ENCODE results near the gene LAMA3. TPM values are rescaled to one million over a fixed set of nuclear protein-coding genes. Genes with fewer than 3 reads are reported as not detected.

Gene LAMA3
- total and polyA plus RNA-seq, 2 donors from 2014 or later: 4.4 to 66.0 TPM

GRCh38 chr18:23853448-23854195 lies 164.4 kb downstream of the LAMA3 start:
- no peak overlapping the region for H3K27ac ChIP-seq (ENCODE audit: low read depth in 2 of 2, low read length in 2 of 2)
- no peaks in the 10 kb centered on the region for H3K36me3 ChIP-seq (ENCODE audit: control insufficient read depth in 2 of 3, insufficient read depth in 3 of 3, low read length in 3 of 3)
- intact Hi-C loops (cut with DNase I): no loop called here
- peaks cover 0 to under 1% (median 0%) of the 10 kb centered on the region in 3 donors for H3K4me1 ChIP-seq (ENCODE audit: control insufficient read depth in 2 of 3, insufficient read depth in 2 of 3, low read depth in 1 of 3, low read length in 3 of 3)
- no peak overlapping the region for H3K9ac ChIP-seq (ENCODE audit: low read length in 3 of 3)
- FAIRE-seq (no peak), DNase-seq (no peak)
- no peaks in the 10 kb centered on the region for H3K9me3 ChIP-seq (ENCODE audit: control insufficient read depth in 2 of 3, insufficient read depth in 1 of 3, low read length in 3 of 3)
- H3K4me3 ChIP-seq (ENCODE audit: low read length in 3 of 3): no peak overlapping the region
- TF ChIP-seq, protein P1, sequence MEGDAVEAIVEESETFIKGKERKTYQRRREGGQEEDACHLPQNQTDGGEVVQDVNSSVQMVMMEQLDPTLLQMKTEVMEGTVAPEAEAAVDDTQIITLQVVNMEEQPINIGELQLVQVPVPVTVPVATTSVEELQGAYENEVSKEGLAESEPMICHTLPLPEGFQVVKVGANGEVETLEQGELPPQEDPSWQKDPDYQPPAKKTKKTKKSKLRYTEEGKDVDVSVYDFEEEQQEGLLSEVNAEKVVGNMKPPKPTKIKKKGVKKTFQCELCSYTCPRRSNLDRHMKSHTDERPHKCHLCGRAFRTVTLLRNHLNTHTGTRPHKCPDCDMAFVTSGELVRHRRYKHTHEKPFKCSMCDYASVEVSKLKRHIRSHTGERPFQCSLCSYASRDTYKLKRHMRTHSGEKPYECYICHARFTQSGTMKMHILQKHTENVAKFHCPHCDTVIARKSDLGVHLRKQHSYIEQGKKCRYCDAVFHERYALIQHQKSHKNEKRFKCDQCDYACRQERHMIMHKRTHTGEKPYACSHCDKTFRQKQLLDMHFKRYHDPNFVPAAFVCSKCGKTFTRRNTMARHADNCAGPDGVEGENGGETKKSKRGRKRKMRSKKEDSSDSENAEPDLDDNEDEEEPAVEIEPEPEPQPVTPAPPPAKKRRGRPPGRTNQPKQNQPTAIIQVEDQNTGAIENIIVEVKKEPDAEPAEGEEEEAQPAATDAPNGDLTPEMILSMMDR (IDR thresholded peaks at IDR 0.05; ENCODE audit: borderline replicate concordance, extremely low read depth, insufficient read depth): no peak
- no peaks in the 10 kb centered on the region for H3K27me3 ChIP-seq (ENCODE audit: control insufficient read depth, insufficient read depth, low read length)

DNA sequence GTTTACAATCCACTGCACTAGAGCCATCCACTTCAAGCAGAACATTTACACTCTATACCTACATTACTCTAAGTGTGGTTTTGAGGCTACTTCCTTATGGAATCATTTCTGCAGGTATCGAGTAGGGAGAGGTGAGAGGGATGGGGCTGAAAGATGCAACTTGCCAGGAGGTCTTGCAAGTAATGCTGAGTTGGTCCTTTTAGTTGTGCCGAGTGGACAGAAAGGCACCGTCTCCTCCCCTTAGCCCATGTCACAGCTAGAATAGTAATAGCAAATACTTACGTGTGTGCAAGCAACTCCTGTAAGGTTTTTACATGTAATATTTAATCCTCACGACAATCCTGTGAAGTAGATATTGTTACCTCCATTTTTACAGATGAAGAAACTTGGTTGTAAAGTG lies 166.5 kb downstream of the LAMA3 start:
- no peaks in the 10 kb centered on the region for H3K27me3 ChIP-seq (ENCODE audit: control insufficient read depth, insufficient read depth, low read length)
- DNase-seq (no peak), FAIRE-seq (no peak)
- no peaks in the 10 kb centered on the region for H3K9me3 ChIP-seq (ENCODE audit: control insufficient read depth in 2 of 3, insufficient read depth in 1 of 3, low read length in 3 of 3)
- H3K9ac ChIP-seq (ENCODE audit: low read length in 3 of 3): no peak overlapping the region
- intact Hi-C loops (cut with DNase I): no loop called here
- no peak overlapping the region for H3K27ac ChIP-seq (ENCODE audit: low read depth in 2 of 2, low read length in 2 of 2)
- TF ChIP-seq, protein P1 (IDR thresholded peaks at IDR 0.05; ENCODE audit: borderline replicate concordance, extremely low read depth, insufficient read depth): no peak
- peaks cover 0 to 2% (median 0%) of the 10 kb centered on the region in 3 donors for H3K4me1 ChIP-seq (ENCODE audit: control insufficient read depth in 2 of 3, insufficient read depth in 2 of 3, low read depth in 1 of 3, low read length in 3 of 3)
- no peak overlapping the region for H3K4me3 ChIP-seq (ENCODE audit: low read length in 3 of 3)
- H3K36me3 ChIP-seq (ENCODE audit: control insufficient read depth in 2 of 3, insufficient read depth in 3 of 3, low read length in 3 of 3): no peaks in the 10 kb centered on the region

DNA sequence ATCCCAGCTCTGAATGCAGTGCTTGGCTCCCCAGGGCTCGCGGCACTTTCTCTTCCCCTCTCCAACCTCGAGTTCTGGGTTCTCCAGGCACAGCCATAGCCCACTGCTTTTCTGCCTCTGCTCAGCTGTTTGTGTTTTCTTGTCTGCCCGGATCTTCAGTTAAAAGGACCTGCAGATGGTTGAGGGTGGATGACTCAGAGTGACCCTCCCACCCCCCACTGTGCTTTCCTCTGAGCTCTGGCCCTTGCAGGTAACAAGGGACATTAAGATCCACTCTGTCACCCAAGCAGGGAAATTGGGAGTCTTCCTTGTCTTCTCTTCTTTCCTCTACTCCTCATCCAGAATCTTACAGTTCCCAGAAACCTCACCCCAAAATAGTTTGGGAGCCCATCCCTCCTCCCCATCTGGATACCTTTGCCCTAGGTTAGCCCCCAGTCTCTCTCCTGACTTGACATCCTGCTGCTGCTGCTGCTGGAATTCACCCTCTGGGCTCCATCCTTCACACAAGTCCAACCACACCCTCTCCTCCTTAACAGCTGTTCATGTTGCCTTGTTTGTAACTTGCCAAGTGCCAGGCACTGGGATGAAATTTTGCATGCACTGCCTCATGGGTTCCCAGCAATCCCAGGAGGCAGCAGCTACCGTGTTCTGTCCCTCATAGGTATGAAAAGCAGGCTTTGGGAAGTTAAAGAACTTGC lies 167.4 kb downstream of the LAMA3 start:
- Histone ChIP-seq H3K27me3 (ENCODE audit: control insufficient read depth, insufficient read depth, low read length) (no peaks in the 10 kb centered on the region), H3K4me3 (ENCODE audit: low read length in 3 of 3) (no peak overlapping the region), H3K27ac (ENCODE audit: low read depth in 2 of 2, low read length in 2 of 2) (no peak overlapping the region), H3K9me3 (ENCODE audit: control insufficient read depth in 2 of 3, insufficient read depth in 1 of 3, low read length in 3 of 3) (no peaks in the 10 kb centered on the region), H3K36me3 (ENCODE audit: control insufficient read depth in 2 of 3, insufficient read depth in 3 of 3, low read length in 3 of 3) (no peaks in the 10 kb centered on the region), H3K4me1 (ENCODE audit: control insufficient read depth in 2 of 3, insufficient read depth in 2 of 3, low read depth in 1 of 3, low read length in 3 of 3) (peaks cover 0 to 2% (median 0%) of the 10 kb centered on the region in 3 donors), H3K9ac (ENCODE audit: low read length in 3 of 3) (no peak overlapping the region)
- TF ChIP-seq, protein P1 (IDR thresholded peaks at IDR 0.05; ENCODE audit: borderline replicate concordance, extremely low read depth, insufficient read depth): no peak
- FAIRE-seq (no peak), DNase-seq (no peak)
- intact Hi-C loops (cut with DNase I): no loop called here
